Endothelial cell of umbilical vein (primary cell): ENCODE results near the gene ARF1. TPM values are rescaled to one million over a fixed set of nuclear protein-coding genes. Genes with fewer than 3 reads are reported as not detected.

Experiments used
- BruUV-seq: library from RNA; stranded (reverse); fragments of 400-500 nt; replicated peaks from 2 replicates; lab custom pipeline; 2021; lab: Mats Ljungman, UMichigan
- CTCF ChIA-PET: fragments of 300-600, 350-600 bp; sonication (Branson Sonifier 250); formaldehyde crosslinking; loops from one replicate; lab custom pipeline; 2021; ENCODE audit warnings: antibody characterized with exemption, inconsistent platforms; lab: Charles Lee
- POLR2A ChIA-PET: fragments of 300-600, 350-600 bp; sonication (Branson Sonifier 250); formaldehyde crosslinking; loops from one replicate; lab custom pipeline; 2021; ENCODE audit warnings: antibody characterized with exemption, inconsistent platforms; lab: Charles Lee
- DNase-seq: peaks from one replicate; pipeline ENCODE4 v3.0.0-alpha.2; 2011; ENCODE audit warnings: low read depth, low spot score
- FAIRE-seq: peaks from 2 replicates; lab custom pipeline; 2011; peaks lifted over from hg19 to GRCh38; lab: Jason Lieb, UNC
- H2AFZ ChIP-seq: 2 replicates; pipeline ENCODE4 v1.6.0; 2012; ENCODE audit warnings: low read depth, low read length, control low read depth, inconsistent platforms
- H3K27ac ChIP-seq: 2 replicates; pipeline ENCODE4 v1.5.1; 2011; ENCODE audit warnings: low read depth, mild to moderate bottlenecking, control low read depth, low read length, moderate library complexity; ENCODE audit not compliant: insufficient read depth
- H3K27me3 ChIP-seq, 2 experiments: 2 replicates each; pipeline versions ENCODE4 v1.6.0 to v1.6.1; 2011; ENCODE audit warnings: low read length in 2 of 2, mixed read lengths in 1 of 2; ENCODE audit not compliant: control insufficient read depth in 2 of 2, insufficient read depth in 2 of 2
- H3K36me3 ChIP-seq, 2 experiments: 2 replicates in 1 of 2; 3 replicates in 1 of 2; pipeline ENCODE4 v1.5.1; 2011; ENCODE audit warnings: low read length in 2 of 2, mild to moderate bottlenecking in 1 of 2, moderate library complexity in 1 of 2; ENCODE audit not compliant: control insufficient read depth in 2 of 2, insufficient read depth in 2 of 2; ENCODE audit errors: extremely low read depth in 1 of 2
- H3K4me1 ChIP-seq: 3 replicates; pipeline ENCODE4 v1.5.1; 2011; ENCODE audit warnings: mild to moderate bottlenecking, low read length; ENCODE audit not compliant: control insufficient read depth, insufficient read depth; ENCODE audit errors: extremely low read depth
- H3K4me2 ChIP-seq: 2 replicates; pipeline ENCODE4 v1.6.1; 2011; ENCODE audit warnings: low read length, control low read depth, mixed read lengths; ENCODE audit not compliant: insufficient read depth
- H3K4me3 ChIP-seq, 3 experiments: fragments of 200-600 bp in 1 of 3; sonication (generic), shearing (Covaris generic) in 1 of 3; replicated peaks in 1 of 3; 2 replicates each; pipeline ENCODE4 v1.5.1; 2011 to 2016; ENCODE audit warnings: control low read depth in 3 of 3, low read length in 3 of 3, mild to moderate bottlenecking in 2 of 3, inconsistent platforms in 1 of 3, low read depth in 1 of 3, moderate library complexity in 1 of 3; ENCODE audit not compliant: insufficient read depth in 1 of 3
- H3K79me2 ChIP-seq: 2 replicates; pipeline ENCODE4 v1.6.0; 2012; ENCODE audit warnings: low read length, inconsistent platforms; ENCODE audit not compliant: control insufficient read depth, insufficient read depth
- H3K9ac ChIP-seq: replicated peaks from 2 replicates; pipeline ENCODE3; 2011; ENCODE audit warnings: low read length, control low read depth; ENCODE audit not compliant: insufficient read depth; ENCODE audit errors: extremely low read depth
- H3K9me1 ChIP-seq: replicated peaks from 3 replicates; pipeline ENCODE4 v1.6.0; 2011; ENCODE audit warnings: mild to moderate bottlenecking, low read length; ENCODE audit not compliant: control insufficient read depth, insufficient read depth; ENCODE audit errors: extremely low read depth
- H3K9me3 ChIP-seq: replicated peaks from 2 replicates; pipeline ENCODE4 v1.5.1; 2012; ENCODE audit warnings: low read length, inconsistent platforms; ENCODE audit not compliant: control insufficient read depth, insufficient read depth
- H4K20me1 ChIP-seq: replicated peaks from 2 replicates; pipeline ENCODE3; 2011; ENCODE audit warnings: mild to moderate bottlenecking, low read length; ENCODE audit not compliant: control insufficient read depth, insufficient read depth; ENCODE audit errors: extremely low read depth
- CTCF ChIP-seq, 2 donors: IDR thresholded peaks; 1 replicate in 1 of 2; 2 replicates in 1 of 2; pipeline ENCODE4 v1.5.1; 2011; ENCODE audit warnings: low read length in 2 of 2, mild to moderate bottlenecking in 2 of 2, moderate library complexity in 2 of 2, control low read depth in 1 of 2, inconsistent platforms in 1 of 2, low read depth in 1 of 2; ENCODE audit not compliant: insufficient read depth in 1 of 2; ENCODE audit errors: extremely low read depth in 1 of 2
- EZH2 ChIP-seq: IDR thresholded peaks from 2 replicates; pipeline ENCODE4 v1.6.1; 2012; ENCODE audit warnings: borderline replicate concordance, low read depth, mild to moderate bottlenecking, moderate library complexity, low read length, inconsistent platforms; ENCODE audit not compliant: severe bottlenecking
- FOS ChIP-seq: IDR thresholded peaks from 2 replicates; pipeline ENCODE4 v1.6.1; 2011; ENCODE audit warnings: mild to moderate bottlenecking, low read length, moderate library complexity, borderline replicate concordance; ENCODE audit not compliant: insufficient read depth
- GATA2 ChIP-seq: IDR thresholded peaks from 2 replicates; pipeline ENCODE4 v1.7.0; 2011; ENCODE audit warnings: low read depth, mild to moderate bottlenecking, moderate library complexity, mixed read lengths, low read length; ENCODE audit not compliant: insufficient read length, insufficient read depth
- JUN ChIP-seq: IDR thresholded peaks from 2 replicates; pipeline ENCODE4 v1.6.1; 2011; ENCODE audit warnings: borderline replicate concordance, low read depth; ENCODE audit not compliant: insufficient read length, insufficient read depth
- MYC ChIP-seq: IDR thresholded peaks from one replicate; pipeline ENCODE4 v1.6.1; 2011; ENCODE audit warnings: mild to moderate bottlenecking, low read depth, low read length
- POLR2A ChIP-seq: IDR thresholded peaks from 2 replicates; pipeline ENCODE4 v1.6.1; 2012; ENCODE audit warnings: low read depth, mild to moderate bottlenecking, control low read depth, low read length
- POLR2AphosphoS5 ChIP-seq: IDR thresholded peaks from 2 replicates; pipeline ENCODE4 v1.6.1; 2012; ENCODE audit warnings: low read depth, mild to moderate bottlenecking, control low read depth, low read length, moderate library complexity; ENCODE audit not compliant: insufficient read depth
- dilution Hi-C: fragments of 300-500 bp; cut with MboI; formaldehyde crosslinking; loops from one replicate; pipeline ENCODE4 v1.15.0; 2019; ENCODE audit warnings: low sequenced_read_pairs; ENCODE audit not compliant: extremely low pct_ligation_motif_present
- intact Hi-C: fragments of 100-400 bp; cut with micrococcal nuclease; formaldehyde crosslinking; loops from one replicate; pipeline ENCODE4 v1.10.0; 2022
- polyA plus RNA-seq, 4 experiments: library from polyadenylated mRNA; depleted of rRNA in 3 of 4; stranded (reverse) in 3 of 4; unstranded in 1 of 4; fragments of >200 nt; gene quantifications; 2 replicates each; pipeline versions ENCODE4 v1.2.1 to v1.2.3, GENCODE V29; 2011 to 2012; ENCODE audit warnings: missing spikeins in 1 of 4
- total RNA-seq: library from RNA; stranded (reverse); gene quantifications from 2 replicates; pipeline ENCODE4 v1.2.3, GENCODE V29; 2021
- TF ChIP-seq, protein P1 (sequence below): IDR thresholded peaks from 2 replicates; pipeline ENCODE4 v1.6.1; 2011; ENCODE audit not compliant: insufficient read depth, insufficient read length

ARF1 gene
- total and polyA plus RNA-seq, 2 donors (not counting 3 experiments of a cell fraction or from before 2014, with no cell fraction given), result 499 to 844 TPM

GRCh38 chr1:228062085-228062791 is 20.3 kb upstream of the ARF1 start:
- FAIRE-seq (no peak), DNase-seq (no peak)
- no peaks in the 10 kb centered on the region for H3K9me1 ChIP-seq
- intact Hi-C loops, result no loop called here
- no peaks in the 10 kb centered on the region for H3K4me1 ChIP-seq
- H4K20me1 ChIP-seq, result no peaks in the 10 kb centered on the region
- BruUV-seq, result no TSS peak
- no peak overlapping the region for H3K4me3 ChIP-seq
- no peak overlapping the region for H3K9ac ChIP-seq
- H3K9me3 ChIP-seq, result no peaks in the 10 kb centered on the region
- POLR2A ChIA-PET, result no interaction called here
- H3K79me2 ChIP-seq, result no peaks in the 10 kb centered on the region
- CTCF ChIA-PET, result no interaction called here
- H2AFZ ChIP-seq, result no peak overlapping the region
- H3K27me3 ChIP-seq, result peaks cover 16 to 22% of the 10 kb centered on the region in 2 experiments
- H3K4me2 ChIP-seq, result no peak overlapping the region
- TF ChIP-seq CTCF (IDR thresholded peaks at IDR 0.05; ENCODE audit: extremely low read depth in 1 of 2, insufficient read depth in 1 of 2, low read depth in 1 of 2, low read length in 2 of 2), result no peak
- no peak for TF ChIP-seq POLR2AphosphoS5
- no peak for TF ChIP-seq MYC
- TF ChIP-seq, protein P1, sequence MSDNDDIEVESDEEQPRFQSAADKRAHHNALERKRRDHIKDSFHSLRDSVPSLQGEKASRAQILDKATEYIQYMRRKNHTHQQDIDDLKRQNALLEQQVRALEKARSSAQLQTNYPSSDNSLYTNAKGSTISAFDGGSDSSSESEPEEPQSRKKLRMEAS, result no peak
- TF ChIP-seq POLR2A, result no peak
- TF ChIP-seq JUN, result no peak
- TF ChIP-seq FOS, result no peak
- no peak for TF ChIP-seq EZH2
- no peak for TF ChIP-seq GATA2
- H3K27ac ChIP-seq, result no peak overlapping the region
- dilution Hi-C loops, result no loop called here
- no peaks in the 10 kb centered on the region for H3K36me3 ChIP-seq
